Gastroesophageal sphincter (tissue), 3 donors: ENCODE data around the gene OSTF1.

Experiments
- CTCF ChIP-seq, 4 experiments: fragments of 200-600 bp in 2 of 4; fragments of 450-650 bp in 2 of 4; sonication (generic) in 1 of 4; IDR thresholded peaks; one replicate each; pipeline ENCODE4 v1.5.1; 2017 to 2019; ENCODE audit warnings: antibody characterized with exemption in 4 of 4, mild to moderate bottlenecking in 2 of 4, moderate library complexity in 2 of 4
- POLR2AphosphoS5 ChIP-seq: sonication (generic); formaldehyde crosslinking; IDR thresholded peaks from one replicate; pipeline ENCODE4 v1.6.1; 2017; ENCODE audit warnings: antibody characterized with exemption

DNA sequence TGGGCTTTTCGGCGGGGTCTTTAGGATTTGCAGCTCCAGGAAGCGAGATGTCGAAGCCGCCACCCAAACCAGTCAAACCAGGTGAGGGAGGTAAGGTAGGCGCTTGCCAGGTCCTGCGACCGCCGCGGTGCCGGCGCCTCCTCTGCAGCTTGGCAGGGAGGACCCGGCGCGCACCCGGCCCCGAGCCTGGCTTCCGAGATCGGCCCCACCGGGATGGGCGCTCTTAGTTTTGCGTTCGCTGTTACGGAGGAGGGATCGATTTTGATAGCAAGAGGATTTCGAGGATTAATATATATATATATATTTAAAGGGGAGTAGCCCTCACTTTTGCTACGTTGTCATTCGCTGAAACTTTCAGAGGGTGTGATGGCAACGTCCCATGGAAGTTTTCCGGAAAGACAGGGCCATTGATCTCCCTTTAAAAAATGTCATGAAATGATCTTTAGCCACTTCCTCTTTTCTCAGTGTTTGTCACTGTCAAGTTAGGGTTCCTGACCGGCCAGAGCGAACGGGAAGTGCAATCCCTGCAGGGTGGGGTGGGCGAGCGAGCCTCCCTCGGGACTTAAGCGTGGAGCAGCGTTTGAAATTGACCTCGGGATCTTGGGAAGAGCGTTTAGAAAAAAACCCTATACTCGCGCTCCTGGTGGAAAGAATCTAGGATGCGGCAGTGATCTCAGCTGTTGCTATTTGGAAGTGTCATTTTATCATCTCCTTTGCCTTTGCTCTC lies 495 bp downstream of the OSTF1 start:
- peak in 3 of 4 experiments; percentile 51 to 73 (median 55) for TF ChIP-seq CTCF (IDR thresholded peaks at IDR 0.05)
- TF ChIP-seq POLR2AphosphoS5, result peak; percentile 9
